GM12874 (cell line): Measurements from ENCODE around the gene EBLN2.

Source experiments
- CTCF ChIP-seq: IDR thresholded peaks from 2 replicates; pipeline ENCODE4 v1.5.1; 2011; ENCODE audit warnings: low read depth, mild to moderate bottlenecking, control low read depth, low read length, moderate library complexity; ENCODE audit not compliant: insufficient read depth

Gene EBLN2

GRCh38 chr3:73028803-73029202 is 32.7 kb upstream of the EBLN2 start:
- TF ChIP-seq CTCF: no peak

- TF ChIP-seq CTCF: no peak
Observed at GRCh38 chr3:73029321-73029796, 32.1 kb upstream of the EBLN2 start.

- no peak for TF ChIP-seq CTCF
Observed at GRCh38 chr3:73030073-73030597, 31.3 kb upstream of the EBLN2 start.

GRCh38 chr3:73031573-73032103 is 29.8 kb upstream of the EBLN2 start:
- no peak for TF ChIP-seq CTCF

GRCh38 chr3:73036694-73037591 is 24.5 kb upstream of the EBLN2 start:
- no peak for TF ChIP-seq CTCF

GRCh38 chr3:73041537-73041936 is 19.9 kb upstream of the EBLN2 start:
- TF ChIP-seq CTCF: no peak

GRCh38 chr3:73043414-73043813 is 18.0 kb upstream of the EBLN2 start:
- TF ChIP-seq CTCF: no peak
